GM12878 (cell line): ENCODE data around the gene ACACA.

Experiments used
- BCL11A ChIP-seq: IDR thresholded peaks from 2 replicates; pipeline ENCODE4 v1.6.1; 2011; ENCODE audit warnings: low read depth, low read length
- CHD2 ChIP-seq: IDR thresholded peaks from 2 replicates; pipeline ENCODE4 v1.6.1; 2011; ENCODE audit warnings: low read depth, low read length, improper control_type of control experiment, borderline replicate concordance
- CTCF ChIP-seq, 3 experiments: IDR thresholded peaks in 2 of 3; conservative IDR thresholded peaks in 1 of 3; 2 replicates each; pipeline ENCODE4 v1.5.1; 2011; ENCODE audit warnings: low read depth in 3 of 3, low read length in 3 of 3, mild to moderate bottlenecking in 3 of 3, control low read depth in 2 of 3, moderate library complexity in 2 of 3, inconsistent platforms in 1 of 3, mixed read lengths in 1 of 3; ENCODE audit not compliant: control insufficient read depth in 2 of 3, insufficient read depth in 1 of 3; ENCODE audit errors: extremely low read depth in 1 of 3
- EZH2 ChIP-seq: IDR thresholded peaks from 2 replicates; pipeline ENCODE4 v1.6.1; 2012; ENCODE audit warnings: low read depth, mild to moderate bottlenecking, control low read depth, inconsistent platforms, low read length, borderline replicate concordance; ENCODE audit not compliant: control insufficient read depth
- FOXK2 ChIP-seq: fragments of 450-650 bp; IDR thresholded peaks from 2 replicates; pipeline ENCODE4 v1.6.1; 2017; ENCODE audit warnings: mild to moderate bottlenecking, moderate library complexity
- MEF2A ChIP-seq: IDR thresholded peaks from 2 replicates; pipeline ENCODE4 v1.6.1; 2011; ENCODE audit warnings: low read depth, mild to moderate bottlenecking, low read length, moderate library complexity; ENCODE audit not compliant: insufficient read depth
- RAD21 ChIP-seq: IDR thresholded peaks from 2 replicates; pipeline ENCODE4 v1.6.1; 2011; ENCODE audit warnings: mild to moderate bottlenecking, low read depth, low read length, moderate library complexity; ENCODE audit not compliant: insufficient read depth
- RFX5 ChIP-seq: IDR thresholded peaks from 2 replicates; pipeline ENCODE4 v1.6.1; 2011; ENCODE audit warnings: low read depth, low read length, improper control_type of control experiment
- SIN3A ChIP-seq: IDR thresholded peaks from 2 replicates; pipeline ENCODE4 v1.6.1; 2012; ENCODE audit warnings: low read depth, low read length, improper control_type of control experiment
- STAT1 ChIP-seq: fragments of 450-650 bp; conservative IDR thresholded peaks from 2 replicates; pipeline ENCODE4 v1.6.1; 2014; ENCODE audit warnings: antibody characterized with exemption, mild to moderate bottlenecking
- TCF12 ChIP-seq: IDR thresholded peaks from 2 replicates; pipeline ENCODE4 v1.6.1; 2011; ENCODE audit warnings: low read depth, mild to moderate bottlenecking, low read length
- TF ChIP-seq, protein P1 (sequence below): IDR thresholded peaks from 2 replicates; pipeline ENCODE4 v1.6.1; 2011; ENCODE audit warnings: low read depth, low read length, improper control_type of control experiment, borderline replicate concordance

DNA sequence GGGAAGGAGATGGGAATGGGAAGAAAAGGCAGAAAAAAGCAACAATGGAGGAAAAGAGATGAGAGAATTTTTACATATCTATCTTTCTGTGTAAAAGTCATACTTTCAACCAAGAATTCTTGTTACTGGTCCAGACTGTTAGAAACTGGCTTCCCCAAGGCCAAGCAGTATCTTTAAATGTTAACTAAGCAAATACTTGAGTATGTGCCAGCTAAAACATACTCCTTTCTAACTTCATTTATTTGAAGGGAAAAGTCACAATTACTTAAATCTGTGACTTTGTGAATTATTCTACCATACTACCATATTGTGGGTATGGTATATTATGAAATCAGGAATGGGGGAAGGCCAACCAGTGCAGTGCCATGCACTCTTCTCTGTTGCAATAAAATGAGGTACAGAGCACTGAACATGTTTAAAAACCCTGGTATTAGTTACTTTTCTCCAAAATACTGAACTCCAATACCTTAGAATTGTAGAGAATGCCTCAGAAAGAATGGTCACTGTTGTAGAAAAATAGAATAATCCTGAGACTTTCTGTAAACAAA lies 123.1 kb downstream of the ACACA start:
- TF ChIP-seq FOXK2 (no peak), SIN3A (no peak), STAT1 (no peak), RAD21 (no peak), CTCF (IDR thresholded peaks at IDR 0.05 in 2 of 3, conservative IDR thresholded peaks at IDR 0.05 in 1 of 3; ENCODE audit: control insufficient read depth in 2 of 3, extremely low read depth in 1 of 3, insufficient read depth in 1 of 3, low read depth in 3 of 3, low read length in 3 of 3) (no peak), MEF2A (no peak), RFX5 (no peak), CHD2 (no peak), EZH2 (no peak), TCF12 (no peak), BCL11A (no peak)
- TF ChIP-seq, protein P1, sequence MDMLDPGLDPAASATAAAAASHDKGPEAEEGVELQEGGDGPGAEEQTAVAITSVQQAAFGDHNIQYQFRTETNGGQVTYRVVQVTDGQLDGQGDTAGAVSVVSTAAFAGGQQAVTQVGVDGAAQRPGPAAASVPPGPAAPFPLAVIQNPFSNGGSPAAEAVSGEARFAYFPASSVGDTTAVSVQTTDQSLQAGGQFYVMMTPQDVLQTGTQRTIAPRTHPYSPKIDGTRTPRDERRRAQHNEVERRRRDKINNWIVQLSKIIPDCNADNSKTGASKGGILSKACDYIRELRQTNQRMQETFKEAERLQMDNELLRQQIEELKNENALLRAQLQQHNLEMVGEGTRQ = no peak
